Testis (tissue), 2 donors: ENCODE data around the gene SETDB2.

ENCODE experiments used
- CTCF ChIP-seq, 3 experiments: fragments of 450-650 bp in 2 of 3; fragments of 200-600 bp in 1 of 3; sonication (generic) in 1 of 3; IDR thresholded peaks; one replicate each; pipeline ENCODE4 v1.5.1; 2016 to 2019; ENCODE audit warnings: antibody characterized with exemption in 3 of 3, mild to moderate bottlenecking in 2 of 3, moderate library complexity in 1 of 3
- POLR2A ChIP-seq: fragments of 450-650 bp; IDR thresholded peaks from one replicate; pipeline ENCODE4 v1.6.1; 2017; ENCODE audit warnings: antibody characterized with exemption, mild to moderate bottlenecking, moderate library complexity

GRCh38 chr13:49428041-49428763, 15.9 kb upstream of the SETDB2 start:
- TF ChIP-seq CTCF (IDR thresholded peaks at IDR 0.05) = no peak
- TF ChIP-seq POLR2A = no peak
